ENCODE measurements around the gene TCL1A. TPM values are rescaled to one million over a fixed set of nuclear protein-coding genes. Genes with fewer than 3 reads are reported as not detected.

The TCL1A gene
- total RNA-seq, 1 donor from 2014 or later = not detected

DNA sequence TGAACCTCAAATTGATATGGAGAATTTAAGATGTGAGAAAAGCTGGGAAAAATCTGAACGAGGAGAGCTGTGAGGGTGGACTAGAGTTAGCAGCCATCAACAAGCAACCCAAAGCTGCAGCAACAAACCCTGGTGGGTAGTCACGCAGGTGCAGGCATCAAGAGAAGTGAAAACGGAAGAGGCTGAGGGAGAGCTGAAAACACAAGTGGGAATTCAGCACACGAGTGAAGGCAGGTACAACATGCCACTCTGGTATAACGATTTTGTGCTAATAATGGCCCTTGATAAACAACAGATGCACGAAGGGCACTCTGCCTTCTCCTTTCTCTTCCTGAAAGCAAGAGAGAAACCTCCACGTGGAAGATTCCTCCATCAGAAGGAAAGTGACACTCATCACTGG lies 16.2 kb downstream of the TCL1A start:
- TF ChIP-seq CTCF (IDR thresholded peaks at IDR 0.05; ENCODE audit: unreplicated experiment) = no peak
- H3K27me3 Mint-ChIP-seq (ENCODE audit: low read depth) = peaks cover 32% of the 10 kb centered on the region

DNA sequence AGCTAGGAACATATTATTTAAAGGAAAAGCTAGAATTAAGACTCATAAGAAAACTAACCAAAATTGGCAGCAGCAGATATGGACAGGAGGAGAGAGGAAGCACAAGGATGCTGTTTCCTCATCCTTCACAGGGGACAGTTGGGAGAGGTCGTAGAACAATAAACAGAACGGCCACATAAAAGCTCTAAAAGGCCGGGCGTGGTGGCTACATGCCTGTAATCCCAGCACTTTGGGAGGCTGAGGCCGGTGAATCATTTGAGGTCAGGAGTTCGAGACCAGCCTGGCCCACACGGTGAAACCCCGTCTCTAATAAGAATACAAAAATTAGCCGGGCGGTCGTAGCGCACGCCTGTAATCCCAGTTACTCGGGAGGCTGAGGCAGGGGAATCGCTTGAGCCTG lies 17.2 kb downstream of the TCL1A start:
- Mint-ChIP-seq H3K36me3 (no peaks in the 10 kb centered on the region), H3K27me3 (ENCODE audit: low read depth) (peaks cover 31% of the 10 kb centered on the region), H3K27ac (no peak overlapping the region), H3K4me1 (peaks cover 26% of the 10 kb centered on the region), H3K4me3 (no peak overlapping the region), H3K9me3 (no peaks in the 10 kb centered on the region)
- no peak for TF ChIP-seq CTCF (IDR thresholded peaks at IDR 0.05; ENCODE audit: unreplicated experiment)
- peak in 1 of 2 experiments; percentile 29 for DNase-seq (ENCODE audit: low spot score in 2 of 2, unreplicated experiment in 2 of 2)

More for the DNA sequence above, 16.2 kb downstream of the TCL1A start:
- H3K4me3 Mint-ChIP-seq = no peak overlapping the region
- no peak for DNase-seq (ENCODE audit: low spot score in 2 of 2, unreplicated experiment in 2 of 2)
- H3K36me3 Mint-ChIP-seq = no peaks in the 10 kb centered on the region
- peaks cover 32% of the 10 kb centered on the region for H3K4me1 Mint-ChIP-seq
- H3K27ac Mint-ChIP-seq = no peak overlapping the region
- H3K9me3 Mint-ChIP-seq = no peaks in the 10 kb centered on the region

GRCh38 chr14:95695913-95696312 lies 18.0 kb downstream of the TCL1A start:
- peaks cover 36% of the 10 kb centered on the region for H3K27me3 Mint-ChIP-seq (ENCODE audit: low read depth)
- peaks cover 17% of the 10 kb centered on the region for H3K4me1 Mint-ChIP-seq
- no peaks in the 10 kb centered on the region for H3K9me3 Mint-ChIP-seq
- no peak overlapping the region for H3K27ac Mint-ChIP-seq
- no peak for TF ChIP-seq CTCF (IDR thresholded peaks at IDR 0.05; ENCODE audit: unreplicated experiment)
- H3K36me3 Mint-ChIP-seq = no peaks in the 10 kb centered on the region
- peak in 1 of 2 experiments; percentile 14 for DNase-seq (ENCODE audit: low spot score in 2 of 2, unreplicated experiment in 2 of 2)
- H3K4me3 Mint-ChIP-seq = no peak overlapping the region

DNA sequence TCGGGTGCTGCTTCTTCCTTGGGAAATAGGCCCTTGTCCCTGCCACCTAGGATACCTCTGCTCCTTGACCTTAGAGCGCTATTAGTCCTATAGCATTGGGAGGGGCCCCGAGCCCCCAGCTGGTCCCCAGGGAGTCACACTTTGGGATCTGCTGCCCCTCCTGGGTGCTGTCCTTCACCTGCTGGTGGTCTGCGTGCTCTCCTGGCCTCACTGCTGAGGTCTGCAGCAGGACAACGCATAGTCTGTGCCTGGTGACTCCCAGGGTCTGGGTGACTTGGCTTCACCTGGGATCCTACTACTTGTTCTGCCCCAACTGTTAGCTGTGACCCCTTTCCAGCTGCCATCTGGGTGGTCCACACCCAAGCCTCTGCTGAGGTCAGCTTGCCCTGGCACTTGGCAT lies 18.9 kb downstream of the TCL1A start:
- DNase-seq (ENCODE audit: low spot score in 2 of 2, unreplicated experiment in 2 of 2) = peak in 1 of 2 experiments; percentile 34
- no peak overlapping the region for H3K4me3 Mint-ChIP-seq
- H3K4me1 Mint-ChIP-seq = peaks cover 11% of the 10 kb centered on the region
- H3K27me3 Mint-ChIP-seq (ENCODE audit: low read depth) = peaks cover 40% of the 10 kb centered on the region
- no peak overlapping the region for H3K27ac Mint-ChIP-seq
- no peak for TF ChIP-seq CTCF (IDR thresholded peaks at IDR 0.05; ENCODE audit: unreplicated experiment)
- H3K9me3 Mint-ChIP-seq = no peaks in the 10 kb centered on the region
- H3K36me3 Mint-ChIP-seq = no peaks in the 10 kb centered on the region

DNA sequence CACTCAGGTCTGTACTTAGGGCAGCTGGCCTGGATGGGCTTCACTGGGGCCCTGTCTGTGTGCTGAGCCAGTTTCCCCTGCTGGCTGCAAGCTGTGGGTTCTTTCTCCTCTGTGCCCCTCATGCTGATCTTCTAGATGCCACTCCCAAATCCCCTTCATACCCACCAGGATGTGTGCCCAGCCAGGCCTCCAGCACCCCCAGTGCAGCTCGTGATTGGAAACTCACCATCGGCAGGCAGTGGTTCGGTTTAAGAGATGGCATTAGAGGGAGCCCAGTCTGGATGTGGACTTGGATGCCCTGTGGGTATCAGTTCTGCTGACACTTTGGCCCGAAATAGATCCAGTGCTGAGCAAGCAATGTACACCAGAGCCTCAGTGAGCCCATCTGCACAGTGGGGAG lies 21.8 kb downstream of the TCL1A start:
- TF ChIP-seq CTCF (IDR thresholded peaks at IDR 0.05; ENCODE audit: unreplicated experiment) = no peak
- Mint-ChIP-seq H3K27ac (no peak overlapping the region), H3K27me3 (ENCODE audit: low read depth) (peaks cover 35% of the 10 kb centered on the region), H3K4me1 (no peaks in the 10 kb centered on the region), H3K9me3 (no peaks in the 10 kb centered on the region), H3K4me3 (no peak overlapping the region), H3K36me3 (no peaks in the 10 kb centered on the region)
- DNase-seq (ENCODE audit: low spot score in 2 of 2, unreplicated experiment in 2 of 2) = no peak

- Mint-ChIP-seq H3K36me3 (no peaks in the 10 kb centered on the region), H3K4me1 (no peaks in the 10 kb centered on the region), H3K9me3 (no peaks in the 10 kb centered on the region), H3K27ac (no peak overlapping the region), H3K4me3 (no peak overlapping the region), H3K27me3 (ENCODE audit: low read depth) (peaks cover 37% of the 10 kb centered on the region)
- no peak for TF ChIP-seq CTCF (IDR thresholded peaks at IDR 0.05; ENCODE audit: unreplicated experiment)
- no peak for DNase-seq (ENCODE audit: low spot score in 2 of 2, unreplicated experiment in 2 of 2)
Observed at GRCh38 chr14:95691591-95691990, 22.3 kb downstream of the TCL1A start.

All from mesothelial cell of epicardium (in vitro differentiated cells).